HepG2 (cell line): ENCODE results near the gene SHROOM1. TPM values are rescaled to one million over a fixed set of nuclear protein-coding genes. Genes with fewer than 3 reads are reported as not detected.

Source experiments
- CCAR2 ChIP-seq: fragments of 200-400 bp; formaldehyde crosslinking; optimal IDR thresholded peaks from 2 replicates; pipeline ENCODE3; 2018; ENCODE audit warnings: low read depth, mild to moderate bottlenecking, low read length, moderate library complexity
- CREB1 ChIP-seq, 2 experiments: fragments of 450-650 bp in 1 of 2; IDR thresholded peaks; 2 replicates each; pipeline ENCODE4 v1.6.1; 2016 to 2017; ENCODE audit warnings: control low read depth in 1 of 2, mild to moderate bottlenecking in 1 of 2, missing compliant biosample characterization in 1 of 2, missing genetic modification characterization in 1 of 2
- DPF2 ChIP-seq: sonication (generic); formaldehyde crosslinking; IDR thresholded peaks from 2 replicates; pipeline ENCODE4 v1.4.0; 2020; ENCODE audit warnings: mild to moderate bottlenecking, low read depth, missing genetic modification reagents, borderline replicate concordance
- ELK4 ChIP-seq: sonication (generic); formaldehyde crosslinking; IDR thresholded peaks from 2 replicates; pipeline ENCODE4 v1.9.0; 2021; ENCODE audit warnings: missing genetic modification reagents, borderline replicate concordance
- ESRRA ChIP-seq: sonication (generic); formaldehyde crosslinking; IDR thresholded peaks from 2 replicates; pipeline ENCODE4 v1.5.1; 2020; ENCODE audit warnings: mild to moderate bottlenecking, low read depth, missing genetic modification reagents
- HMG20A ChIP-seq: IDR thresholded peaks from 2 replicates; pipeline ENCODE4 v1.6.1; 2016; ENCODE audit warnings: borderline replicate concordance
- KAT8 ChIP-seq: IDR thresholded peaks from 2 replicates; pipeline ENCODE4 v1.6.1; 2016; ENCODE audit warnings: missing genetic modification reagents, missing compliant biosample characterization
- NFYC ChIP-seq: IDR thresholded peaks from 2 replicates; pipeline ENCODE4 v1.6.1; 2016; ENCODE audit warnings: missing genetic modification reagents, missing compliant biosample characterization
- SIX1 ChIP-seq: sonication (generic); formaldehyde crosslinking; IDR thresholded peaks from 2 replicates; pipeline ENCODE4 v1.4.0; 2020; ENCODE audit warnings: missing genetic modification reagents, borderline replicate concordance
- TAF1 ChIP-seq: sonication (generic); formaldehyde crosslinking; IDR thresholded peaks from 2 replicates; pipeline ENCODE4 v1.4.0; 2020; ENCODE audit warnings: missing genetic modification reagents
- WIZ ChIP-seq: sonication (generic); formaldehyde crosslinking; IDR thresholded peaks from 2 replicates; pipeline ENCODE4 v1.5.1; 2020; ENCODE audit warnings: mild to moderate bottlenecking, missing genetic modification reagents
- ZBTB7B ChIP-seq: sonication (generic); formaldehyde crosslinking; IDR thresholded peaks from 2 replicates; pipeline ENCODE4 v1.4.0; 2020; ENCODE audit warnings: missing genetic modification reagents
- ZNF354B ChIP-seq: sonication (generic); formaldehyde crosslinking; IDR thresholded peaks from 2 replicates; pipeline ENCODE4 v1.8.0; 2022; ENCODE audit warnings: mild to moderate bottlenecking, missing genetic modification reagents
- ZNF616 ChIP-seq: sonication (generic); formaldehyde crosslinking; IDR thresholded peaks from 2 replicates; pipeline ENCODE4 v1.5.0; 2020; ENCODE audit warnings: low read depth, mild to moderate bottlenecking, missing genetic modification reagents
- ZNF841 ChIP-seq: sonication (generic); formaldehyde crosslinking; IDR thresholded peaks from 2 replicates; pipeline ENCODE4 v1.8.1; 2023; ENCODE audit warnings: missing genetic modification reagents, borderline replicate concordance
- polyA plus RNA-seq, 8 experiments: library from polyadenylated mRNA; depleted of rRNA in 3 of 8; stranded (reverse) in 7 of 8; unstranded in 1 of 8; fragments of >200 nt; fragmentation: Illumina TruSeq in 4 of 8; extraction: Trizol in 4 of 8; gene quantifications; 2 replicates each; pipeline versions ENCODE4 v1.2.1 to v1.2.3, GENCODE V29; 2011 to 2016; ENCODE audit warnings: low read depth in 4 of 8, missing spikeins in 1 of 8, mixed read lengths in 1 of 8; ENCODE audit not compliant: insufficient read depth in 1 of 8
- total RNA-seq, 5 experiments: library from RNA; depleted of rRNA; stranded (reverse); fragments of >200 nt; fragmentation: Illumina TruSeq; extraction: Trizol; gene quantifications; 2 replicates each; pipeline ENCODE4 v1.2.3, GENCODE V29; 2016; ENCODE audit warnings: low read depth in 1 of 5
- TF ChIP-seq, protein P1 (sequence below): sonication (generic); formaldehyde crosslinking; IDR thresholded peaks from 2 replicates; pipeline ENCODE4 v1.4.0; 2020; ENCODE audit warnings: missing genetic modification reagents
- TF ChIP-seq, protein P2 (sequence below): IDR thresholded peaks from 2 replicates; pipeline ENCODE4 v1.6.1; 2012; ENCODE audit warnings: inconsistent platforms
- TF ChIP-seq, protein P3 (sequence below), 2 experiments: fragments of 450-650 bp in 1 of 2; sonication (generic) in 1 of 2; formaldehyde crosslinking in 1 of 2; IDR thresholded peaks; 2 replicates each; pipeline versions ENCODE4 v1.6.1 to v1.8.0; 2016 to 2022; ENCODE audit warnings: antibody characterized with exemption in 1 of 2, mild to moderate bottlenecking in 1 of 2, missing genetic modification reagents in 1 of 2
- TF ChIP-seq, protein P4 (sequence below): sonication (generic); formaldehyde crosslinking; conservative IDR thresholded peaks from 2 replicates; pipeline ENCODE4 v1.4.0; 2020; ENCODE audit warnings: missing genetic modification reagents

Gene SHROOM1
- total and polyA plus RNA-seq, 2 of the 13 experiments (the other 11 are each of a cell fraction or from before 2014, with no cell fraction given): 18.2 to 25.7 TPM

DNA sequence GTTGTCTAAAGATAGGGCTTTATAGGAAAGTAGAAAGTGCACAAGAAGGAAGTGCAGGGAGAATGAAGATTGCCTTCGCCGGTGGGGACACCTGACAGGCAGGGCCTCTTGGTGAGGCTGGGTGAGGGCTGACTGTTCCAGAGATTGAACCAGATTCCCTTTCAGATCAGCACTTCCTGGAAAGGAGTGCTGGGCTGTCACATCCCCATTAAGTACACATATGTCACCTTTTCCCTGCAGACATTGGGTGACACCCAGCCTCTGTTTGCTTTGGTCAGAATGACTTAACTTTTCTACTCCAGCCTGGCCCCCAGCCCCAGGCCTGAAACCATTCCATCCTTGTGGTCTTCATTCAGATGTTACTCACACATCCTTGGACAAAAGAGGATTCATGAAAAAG, 7.4 kb upstream of the SHROOM1 start (continued):
- TF ChIP-seq HMG20A (CRISPR knock-in tag) (peak; percentile 62; the same call in 1 of the 2 replicates), ZBTB7B (CRISPR knock-in tag) (peak; percentile 67; the same call in 1 of the 2 replicates), CCAR2 (no peak), ELK4 (CRISPR knock-in tag) (no peak), NFYC (no peak), KAT8 (peak; percentile 63), SIX1 (peak; percentile 42; the same call in 1 of the 2 replicates), WIZ (CRISPR knock-in tag) (no peak), TAF1 (peak; percentile 46), ZNF354B (no peak), ESRRA (CRISPR knock-in tag) (0 out of 2 replicates have a peak, but pooled peaks have one; percentile 36), ZNF616 (CRISPR knock-in tag) (no peak), CREB1 (IDR thresholded peaks at IDR 0.05) (peak; percentile 43; the same call in 1 of the 2 replicates), CREB1 (CRISPR knock-in tag; IDR thresholded peaks at IDR 0.05) (peak; percentile 68; the same call in 1 of the 2 replicates), DPF2 (CRISPR knock-in tag) (peak; percentile 68; the same call in 1 of the 2 replicates), ZNF841 (CRISPR knock-in tag) (no peak)
- TF ChIP-seq, protein P1, sequence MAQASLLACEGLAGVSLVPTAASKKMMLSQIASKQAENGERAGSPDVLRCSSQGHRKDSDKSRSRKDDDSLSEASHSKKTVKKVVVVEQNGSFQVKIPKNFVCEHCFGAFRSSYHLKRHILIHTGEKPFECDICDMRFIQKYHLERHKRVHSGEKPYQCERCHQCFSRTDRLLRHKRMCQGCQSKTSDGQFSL (CRISPR knock-in tag): no peak
- TF ChIP-seq, protein P2, sequence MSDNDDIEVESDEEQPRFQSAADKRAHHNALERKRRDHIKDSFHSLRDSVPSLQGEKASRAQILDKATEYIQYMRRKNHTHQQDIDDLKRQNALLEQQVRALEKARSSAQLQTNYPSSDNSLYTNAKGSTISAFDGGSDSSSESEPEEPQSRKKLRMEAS: peak; percentile 64
- TF ChIP-seq, protein P3, sequence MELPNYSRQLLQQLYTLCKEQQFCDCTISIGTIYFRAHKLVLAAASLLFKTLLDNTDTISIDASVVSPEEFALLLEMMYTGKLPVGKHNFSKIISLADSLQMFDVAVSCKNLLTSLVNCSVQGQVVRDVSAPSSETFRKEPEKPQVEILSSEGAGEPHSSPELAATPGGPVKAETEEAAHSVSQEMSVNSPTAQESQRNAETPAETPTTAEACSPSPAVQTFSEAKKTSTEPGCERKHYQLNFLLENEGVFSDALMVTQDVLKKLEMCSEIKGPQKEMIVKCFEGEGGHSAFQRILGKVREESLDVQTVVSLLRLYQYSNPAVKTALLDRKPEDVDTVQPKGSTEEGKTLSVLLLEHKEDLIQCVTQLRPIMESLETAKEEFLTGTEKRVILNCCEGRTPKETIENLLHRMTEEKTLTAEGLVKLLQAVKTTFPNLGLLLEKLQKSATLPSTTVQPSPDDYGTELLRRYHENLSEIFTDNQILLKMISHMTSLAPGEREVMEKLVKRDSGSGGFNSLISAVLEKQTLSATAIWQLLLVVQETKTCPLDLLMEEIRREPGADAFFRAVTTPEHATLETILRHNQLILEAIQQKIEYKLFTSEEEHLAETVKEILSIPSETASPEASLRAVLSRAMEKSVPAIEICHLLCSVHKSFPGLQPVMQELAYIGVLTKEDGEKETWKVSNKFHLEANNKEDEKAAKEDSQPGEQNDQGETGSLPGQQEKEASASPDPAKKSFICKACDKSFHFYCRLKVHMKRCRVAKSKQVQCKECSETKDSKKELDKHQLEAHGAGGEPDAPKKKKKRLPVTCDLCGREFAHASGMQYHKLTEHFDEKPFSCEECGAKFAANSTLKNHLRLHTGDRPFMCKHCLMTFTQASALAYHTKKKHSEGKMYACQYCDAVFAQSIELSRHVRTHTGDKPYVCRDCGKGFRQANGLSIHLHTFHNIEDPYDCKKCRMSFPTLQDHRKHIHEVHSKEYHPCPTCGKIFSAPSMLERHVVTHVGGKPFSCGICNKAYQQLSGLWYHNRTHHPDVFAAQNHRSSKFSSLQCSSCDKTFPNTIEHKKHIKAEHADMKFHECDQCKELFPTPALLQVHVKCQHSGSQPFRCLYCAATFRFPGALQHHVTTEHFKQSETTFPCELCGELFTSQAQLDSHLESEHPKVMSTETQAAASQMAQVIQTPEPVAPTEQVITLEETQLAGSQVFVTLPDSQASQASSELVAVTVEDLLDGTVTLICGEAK (IDR thresholded peaks at IDR 0.05): no peak
- TF ChIP-seq, protein P3 (CRISPR knock-in tag; IDR thresholded peaks at IDR 0.05): 0 out of 2 replicates have a peak, but pooled peaks have one; percentile 13
- TF ChIP-seq, protein P4, sequence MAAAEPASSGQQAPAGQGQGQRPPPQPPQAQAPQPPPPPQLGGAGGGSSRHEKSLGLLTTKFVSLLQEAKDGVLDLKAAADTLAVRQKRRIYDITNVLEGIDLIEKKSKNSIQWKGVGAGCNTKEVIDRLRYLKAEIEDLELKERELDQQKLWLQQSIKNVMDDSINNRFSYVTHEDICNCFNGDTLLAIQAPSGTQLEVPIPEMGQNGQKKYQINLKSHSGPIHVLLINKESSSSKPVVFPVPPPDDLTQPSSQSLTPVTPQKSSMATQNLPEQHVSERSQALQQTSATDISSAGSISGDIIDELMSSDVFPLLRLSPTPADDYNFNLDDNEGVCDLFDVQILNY (CRISPR knock-in tag): no peak
